Neural progenitor cell (in vitro differentiated cells): Measurements from ENCODE around the gene ANKRD30A. TPM values are rescaled to one million over a fixed set of nuclear protein-coding genes. Genes with fewer than 3 reads are reported as not detected.

Experiments used
- DNase-seq: peaks from one replicate; pipeline ENCODE4 v3.0.0-alpha.2; 2016; ENCODE audit warnings: low spot score
- H2AFZ ChIP-seq: fragments of 200-600 bp; sonication (generic); replicated peaks from 2 replicates; pipeline ENCODE4 v1.6.1; 2016; ENCODE audit warnings: antibody characterized with exemption
- H3F3A ChIP-seq: fragments of 200-600 bp; sonication (generic); 2 replicates; pipeline ENCODE4 v1.6.1; 2016; ENCODE audit warnings: antibody characterized with exemption, low read depth
- H3K27ac ChIP-seq: fragments of 200-600 bp; sonication (generic); 2 replicates; pipeline ENCODE4 v1.5.1; 2016; ENCODE audit warnings: mild to moderate bottlenecking
- H3K27me3 ChIP-seq: fragments of 200-600 bp; sonication (generic); 2 replicates; pipeline ENCODE4 v1.6.1; 2016; ENCODE audit warnings: mild to moderate bottlenecking, moderate library complexity
- H3K36me3 ChIP-seq: fragments of 200-600 bp; sonication (generic); 2 replicates; pipeline ENCODE4 v1.5.1; 2016
- H3K4me1 ChIP-seq: fragments of 200-600 bp; sonication (generic); 2 replicates; pipeline ENCODE4 v1.6.1; 2016; ENCODE audit warnings: mixed run types
- H3K4me2 ChIP-seq: fragments of 200-600 bp; sonication (generic); 2 replicates; pipeline ENCODE4 v1.6.1; 2016
- H3K4me3 ChIP-seq: fragments of 200-600 bp; sonication (generic); 2 replicates; pipeline ENCODE4 v1.5.1; 2016
- H3K79me2 ChIP-seq: fragments of 200-600 bp; sonication (generic); 2 replicates; pipeline ENCODE4 v1.6.1; 2016; ENCODE audit warnings: low read depth
- H3K9ac ChIP-seq: fragments of 200-600 bp; sonication (generic); 2 replicates; pipeline ENCODE4 v1.6.1; 2016
- H3K9me3 ChIP-seq: fragments of 200-600 bp; sonication (generic); 2 replicates; pipeline ENCODE4 v1.5.1; 2016; ENCODE audit warnings: low read depth
- H4K20me1 ChIP-seq: fragments of 200-600 bp; sonication (generic); 2 replicates; pipeline ENCODE4 v1.6.1; 2016; ENCODE audit warnings: low read depth
- H3K27ac Mint-ChIP-seq: 3 replicates; pipeline ENCODE4 v1.8.0; 2021; ENCODE audit warnings: mixed read lengths
- H3K27me3 Mint-ChIP-seq: 2 replicates; pipeline ENCODE4 v1.8.0; 2022; ENCODE audit warnings: low read depth, mild to moderate bottlenecking, inconsistent platforms, moderate library complexity, mixed read lengths; ENCODE audit not compliant: insufficient read depth
- H3K36me3 Mint-ChIP-seq: 3 replicates; pipeline ENCODE4 v1.8.0; 2021; ENCODE audit warnings: mixed read lengths
- H3K4me1 Mint-ChIP-seq: 3 replicates; pipeline ENCODE4 v1.8.0; 2021; ENCODE audit warnings: mixed read lengths
- H3K4me3 Mint-ChIP-seq: 3 replicates; pipeline ENCODE4 v1.8.0; 2021; ENCODE audit warnings: mild to moderate bottlenecking, moderate library complexity, mixed read lengths
- H3K9me3 Mint-ChIP-seq: 3 replicates; pipeline ENCODE4 v1.8.0; 2020; ENCODE audit warnings: mixed read lengths
- CTCF ChIP-seq: fragments of 200-600 bp; sonication (generic); IDR thresholded peaks from 2 replicates; pipeline ENCODE4 v1.5.1; 2017; ENCODE audit warnings: antibody characterized with exemption, mild to moderate bottlenecking
- EZH2 ChIP-seq: fragments of 200-600 bp; sonication (generic); IDR thresholded peaks from 2 replicates; pipeline ENCODE4 v1.6.1; 2017; ENCODE audit warnings: antibody characterized with exemption, mild to moderate bottlenecking, moderate library complexity
- EZH2phosphoT487 ChIP-seq: fragments of 200-600 bp; sonication (generic); IDR thresholded peaks from 2 replicates; pipeline ENCODE4 v1.6.1; 2017; ENCODE audit warnings: antibody characterized with exemption
- total RNA-seq: library from RNA; depleted of rRNA; stranded (reverse); fragments of >200 nt; gene quantifications from 2 replicates; pipeline ENCODE4 v1.2.3, GENCODE V29; 2015; ENCODE audit warnings: low replicate concordance

The ANKRD30A gene
- total RNA-seq, 1 donor from 2014 or later = not detected

DNA sequence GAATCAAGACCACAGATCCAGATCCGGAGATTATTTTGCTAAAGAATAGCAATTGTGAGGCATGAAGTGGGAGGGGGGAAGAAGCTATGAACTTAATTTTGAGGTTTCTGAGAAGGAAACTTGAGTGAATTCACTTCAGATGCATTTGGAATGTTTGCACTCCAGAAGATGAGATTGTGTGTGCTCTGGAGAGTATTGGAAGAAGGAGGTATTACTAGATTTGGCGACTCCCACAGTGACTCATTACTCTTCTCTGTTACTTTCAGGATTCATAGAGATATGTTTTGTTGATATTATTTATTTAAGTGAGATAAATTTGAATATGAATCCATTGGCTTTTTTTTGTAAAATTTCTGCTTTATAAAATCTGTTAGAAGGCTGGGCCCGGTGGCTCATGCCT, 80.7 kb downstream of the ANKRD30A start:
- Mint-ChIP-seq H3K27me3 (no peaks in the 10 kb centered on the region), H3K4me3 (no peak overlapping the region), H3K4me1 (no peaks in the 10 kb centered on the region), H3K36me3 (no peaks in the 10 kb centered on the region), H3K9me3 (peaks cover 33% of the 10 kb centered on the region), H3K27ac (no peak overlapping the region)
- DNase-seq = no peak
- TF ChIP-seq EZH2phosphoT487 (no peak), CTCF (no peak), EZH2 (no peak)
- no peak overlapping the region for H3K4me2 ChIP-seq
- H3K27me3 ChIP-seq = no peaks in the 10 kb centered on the region
- H3K4me1 ChIP-seq = no peaks in the 10 kb centered on the region
- H3K36me3 ChIP-seq = no peaks in the 10 kb centered on the region
- no peak overlapping the region for H2AFZ ChIP-seq
- no peaks in the 10 kb centered on the region for H3K79me2 ChIP-seq
- H3K9me3 ChIP-seq = peaks cover 28% of the 10 kb centered on the region
- H3K9ac ChIP-seq = no peak overlapping the region
- H4K20me1 ChIP-seq = no peaks in the 10 kb centered on the region
- H3K27ac ChIP-seq = no peak overlapping the region
- no peak overlapping the region for H3K4me3 ChIP-seq
- H3F3A ChIP-seq = no peaks in the 10 kb centered on the region

DNA sequence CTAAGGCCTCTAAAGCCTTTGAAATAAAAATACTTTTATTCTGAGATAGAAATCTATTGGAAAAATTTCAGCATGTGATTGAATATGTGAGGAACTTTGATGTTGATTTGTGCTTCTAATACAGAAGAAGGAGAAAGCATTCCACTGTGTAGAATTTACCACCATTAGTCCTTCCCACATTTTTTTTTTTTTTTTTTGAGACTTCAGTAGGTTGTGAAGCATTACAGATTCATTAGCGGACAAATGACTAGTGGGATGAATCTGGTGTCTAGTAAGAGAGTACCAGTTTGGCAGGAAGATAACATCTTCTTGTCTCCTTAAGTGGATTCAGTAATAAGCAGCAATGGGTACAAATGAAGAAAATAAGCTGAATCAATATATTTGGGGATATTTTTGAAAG, 95.5 kb downstream of the ANKRD30A start:
- no peaks in the 10 kb centered on the region for H4K20me1 ChIP-seq
- H3F3A ChIP-seq = no peaks in the 10 kb centered on the region
- no peak overlapping the region for H3K4me3 ChIP-seq
- H3K27me3 ChIP-seq = no peaks in the 10 kb centered on the region
- Mint-ChIP-seq H3K36me3 (no peaks in the 10 kb centered on the region), H3K4me3 (no peak overlapping the region), H3K27me3 (peaks cover under 1% of the 10 kb centered on the region), H3K4me1 (no peaks in the 10 kb centered on the region), H3K27ac (no peak overlapping the region), H3K9me3 (peaks cover under 1% of the 10 kb centered on the region)
- no peak overlapping the region for H2AFZ ChIP-seq
- no peak for DNase-seq
- H3K27ac ChIP-seq = no peak overlapping the region
- no peaks in the 10 kb centered on the region for H3K4me1 ChIP-seq
- H3K9me3 ChIP-seq = peaks cover 37% of the 10 kb centered on the region
- H3K79me2 ChIP-seq = no peaks in the 10 kb centered on the region
- TF ChIP-seq EZH2 (no peak), EZH2phosphoT487 (no peak), CTCF (no peak)
- no peaks in the 10 kb centered on the region for H3K36me3 ChIP-seq
- no peak overlapping the region for H3K9ac ChIP-seq
- H3K4me2 ChIP-seq = no peak overlapping the region

DNA sequence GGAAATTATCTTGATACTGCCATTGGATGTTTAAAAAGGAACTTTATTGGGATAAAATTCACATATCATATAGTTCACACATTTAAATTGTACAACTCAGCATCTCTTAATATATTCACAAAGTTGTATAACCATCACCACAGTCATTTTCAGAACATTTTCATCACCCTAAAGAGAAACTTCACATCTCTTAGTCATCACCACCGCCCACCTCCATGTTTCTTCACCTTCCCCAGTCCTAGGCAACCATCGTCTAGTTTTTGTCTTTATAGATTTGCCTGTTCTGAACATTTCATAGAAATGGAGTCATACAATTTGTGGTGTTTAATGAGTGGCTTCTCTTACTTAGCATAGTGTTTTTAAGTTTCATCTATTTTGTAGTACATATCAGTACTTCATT, 96.6 kb downstream of the ANKRD30A start:
- Mint-ChIP-seq H3K27me3 (no peaks in the 10 kb centered on the region), H3K27ac (no peak overlapping the region), H3K9me3 (peaks cover 2% of the 10 kb centered on the region), H3K36me3 (no peaks in the 10 kb centered on the region), H3K4me1 (no peaks in the 10 kb centered on the region), H3K4me3 (no peak overlapping the region)
- Histone ChIP-seq H3K9me3 (peaks cover 34% of the 10 kb centered on the region), H3K4me1 (no peaks in the 10 kb centered on the region), H3K4me2 (no peak overlapping the region), H3K27ac (no peak overlapping the region), H3K4me3 (no peak overlapping the region), H2AFZ (no peak overlapping the region), H3K36me3 (no peaks in the 10 kb centered on the region), H3K27me3 (no peaks in the 10 kb centered on the region), H3K9ac (no peak overlapping the region), H3F3A (no peaks in the 10 kb centered on the region), H3K79me2 (no peaks in the 10 kb centered on the region), H4K20me1 (no peaks in the 10 kb centered on the region)
- no peak for TF ChIP-seq CTCF
- TF ChIP-seq EZH2 = no peak
- no peak for TF ChIP-seq EZH2phosphoT487
- DNase-seq = no peak
